Subcutaneous abdominal adipose tissue (tissue), 5 donors: ENCODE measurements around the gene DNPEP.

Experiments
- H3K27ac ChIP-seq: one replicate; pipeline ENCODE4 v1.7.0; 2013; ENCODE audit warnings: low read depth, mild to moderate bottlenecking, inconsistent platforms, low read length, moderate library complexity
- H3K27me3 ChIP-seq, 5 donors: one replicate each; pipeline ENCODE4 v1.7.0; 2013; ENCODE audit warnings: low read length in 5 of 5, inconsistent platforms in 1 of 5; ENCODE audit not compliant: control insufficient read depth in 5 of 5, insufficient read depth in 4 of 5
- H3K36me3 ChIP-seq, 5 donors: one replicate each; pipeline ENCODE4 v1.7.0; 2013; ENCODE audit warnings: low read length in 5 of 5; ENCODE audit not compliant: control insufficient read depth in 5 of 5, insufficient read depth in 5 of 5
- H3K4me1 ChIP-seq, 5 donors: one replicate each; pipeline ENCODE4 v1.7.0; 2013; ENCODE audit warnings: low read length in 5 of 5, mild to moderate bottlenecking in 3 of 5, moderate library complexity in 1 of 5; ENCODE audit not compliant: control insufficient read depth in 5 of 5, insufficient read depth in 5 of 5
- H3K4me3 ChIP-seq, 5 donors: one replicate each; pipeline ENCODE4 v1.7.0; 2013; ENCODE audit warnings: low read length in 5 of 5, low read depth in 1 of 5
- H3K9ac ChIP-seq, 5 donors: one replicate each; pipeline ENCODE4 v1.7.0; 2013; ENCODE audit warnings: low read length in 5 of 5, mild to moderate bottlenecking in 4 of 5, moderate library complexity in 3 of 5
- H3K9me3 ChIP-seq, 5 donors: one replicate each; pipeline ENCODE4 v1.7.0; 2013; ENCODE audit warnings: low read length in 5 of 5; ENCODE audit not compliant: control insufficient read depth in 5 of 5
- donor health status: healthy.
- donor health status: healthy.
- donor health status: healthy.
- donor health status: healthy.
- donor health status: healthy.

Gene DNPEP

GRCh38 chr2:219419331-219420197 is 31.9 kb upstream of the DNPEP start:
- Histone ChIP-seq H3K9me3 (no peaks in the 10 kb centered on the region), H3K27me3 (peaks cover 8 to 38% (median 20%) of the 10 kb centered on the region in 5 donors), H3K27ac (no peak overlapping the region), H3K4me1 (peaks cover 0 to 9% (median 3%) of the 10 kb centered on the region in 5 donors), H3K36me3 (no peaks in the 10 kb centered on the region), H3K4me3 (no peak overlapping the region), H3K9ac (no peak overlapping the region)

- peaks cover 8 to 32% (median 20%) of the 10 kb centered on the region in 5 donors for H3K27me3 ChIP-seq
- no peak overlapping the region for H3K4me3 ChIP-seq
- H3K9ac ChIP-seq, result no peak overlapping the region
- H3K27ac ChIP-seq, result no peak overlapping the region
- no peaks in the 10 kb centered on the region for H3K36me3 ChIP-seq
- peaks cover 0 to 9% (median 3%) of the 10 kb centered on the region in 5 donors for H3K4me1 ChIP-seq
- no peaks in the 10 kb centered on the region for H3K9me3 ChIP-seq
Measured at GRCh38 chr2:219419012-219419324, 31.3 kb upstream of the DNPEP start.

- Histone ChIP-seq H3K4me1 (peaks cover 0 to 9% (median 3%) of the 10 kb centered on the region in 5 donors), H3K9me3 (peaks cover 0 to under 1% (median 0%) of the 10 kb centered on the region in 5 donors), H3K27me3 (peaks cover 8 to 32% (median 20%) of the 10 kb centered on the region in 5 donors), H3K9ac (no peak within 1 kb of the TSS), H3K4me3 (peak within 1 kb of the TSS in 1 of 5 donors; percentile 15), H3K27ac (no peak within 1 kb of the TSS), H3K36me3 (no peaks in the 10 kb centered on the region)
Measured at GRCh38 chr2:219418155-219419011, 30.7 kb upstream of the DNPEP start, which contains the start of gene DES. DES (plus strand) TSS chr2:219418377; CDS start chr2:219418463, 86 bp downstream.

GRCh38 chr2:219417374-219417773 is 29.7 kb upstream of the DNPEP start:
- H3K4me1 ChIP-seq, result peaks cover 0 to 9% (median 3%) of the 10 kb centered on the region in 5 donors
- no peak overlapping the region for H3K27ac ChIP-seq
- no peak overlapping the region for H3K4me3 ChIP-seq
- H3K9ac ChIP-seq, result no peak overlapping the region
- peaks cover 8 to 34% (median 20%) of the 10 kb centered on the region in 5 donors for H3K27me3 ChIP-seq
- no peaks in the 10 kb centered on the region for H3K36me3 ChIP-seq
- H3K9me3 ChIP-seq, result peaks cover 0 to 6% (median 3%) of the 10 kb centered on the region in 5 donors

GRCh38 chr2:219416938-219417337 is 29.2 kb upstream of the DNPEP start:
- Histone ChIP-seq H3K27ac (no peak overlapping the region), H3K4me1 (peaks cover 0 to 9% (median 3%) of the 10 kb centered on the region in 5 donors), H3K4me3 (no peak overlapping the region), H3K27me3 (peaks cover 8 to 34% (median 20%) of the 10 kb centered on the region in 5 donors), H3K9me3 (peaks cover 0 to 8% (median 4%) of the 10 kb centered on the region in 5 donors), H3K36me3 (no peaks in the 10 kb centered on the region), H3K9ac (no peak overlapping the region)

- peaks cover 8 to 34% (median 20%) of the 10 kb centered on the region in 5 donors for H3K27me3 ChIP-seq
- H3K27ac ChIP-seq, result no peak overlapping the region
- no peaks in the 10 kb centered on the region for H3K36me3 ChIP-seq
- H3K9ac ChIP-seq, result no peak overlapping the region
- H3K4me3 ChIP-seq, result no peak overlapping the region
- peaks cover 0 to 9% (median 3%) of the 10 kb centered on the region in 5 donors for H3K4me1 ChIP-seq
- peaks cover 0 to 8% (median 4%) of the 10 kb centered on the region in 5 donors for H3K9me3 ChIP-seq
Measured at GRCh38 chr2:219416235-219416602, 28.5 kb upstream of the DNPEP start.

- peaks cover 8 to 34% (median 19%) of the 10 kb centered on the region in 5 donors for H3K27me3 ChIP-seq
- no peak overlapping the region for H3K27ac ChIP-seq
- no peak overlapping the region for H3K9ac ChIP-seq
- no peak overlapping the region for H3K4me3 ChIP-seq
- peaks cover 0 to 9% (median 3%) of the 10 kb centered on the region in 5 donors for H3K4me1 ChIP-seq
- no peaks in the 10 kb centered on the region for H3K36me3 ChIP-seq
- peaks cover 0 to 8% (median 4%) of the 10 kb centered on the region in 5 donors for H3K9me3 ChIP-seq
Measured at GRCh38 chr2:219415580-219416234, 28.0 kb upstream of the DNPEP start.

DNA sequence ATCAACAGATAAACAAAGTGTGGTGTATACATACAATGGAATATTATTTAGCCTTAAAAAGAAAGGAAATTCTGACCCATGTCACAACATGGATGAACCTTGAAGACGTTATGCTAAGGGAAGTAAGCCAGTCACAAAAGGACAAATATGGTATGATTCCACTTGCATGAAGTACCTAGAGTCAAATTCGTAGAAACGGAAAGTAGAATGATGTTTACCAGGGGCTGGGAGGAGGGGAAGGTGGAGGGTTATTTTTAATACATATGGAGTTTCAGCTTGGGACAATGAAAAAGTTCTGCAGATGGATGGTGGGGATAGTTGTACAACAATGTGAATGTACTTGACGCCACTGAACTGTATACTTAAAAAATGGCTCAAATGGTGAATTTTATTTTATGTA is 27.1 kb upstream of the DNPEP start:
- H3K27ac ChIP-seq, result no peak overlapping the region
- H3K27me3 ChIP-seq, result peaks cover 8 to 26% (median 15%) of the 10 kb centered on the region in 5 donors
- H3K9ac ChIP-seq, result no peak overlapping the region
- H3K9me3 ChIP-seq, result peaks cover 0 to 8% (median 4%) of the 10 kb centered on the region in 5 donors
- H3K4me3 ChIP-seq, result no peak overlapping the region
- H3K4me1 ChIP-seq, result peaks cover 0 to 9% (median 3%) of the 10 kb centered on the region in 5 donors
- no peaks in the 10 kb centered on the region for H3K36me3 ChIP-seq

DNA sequence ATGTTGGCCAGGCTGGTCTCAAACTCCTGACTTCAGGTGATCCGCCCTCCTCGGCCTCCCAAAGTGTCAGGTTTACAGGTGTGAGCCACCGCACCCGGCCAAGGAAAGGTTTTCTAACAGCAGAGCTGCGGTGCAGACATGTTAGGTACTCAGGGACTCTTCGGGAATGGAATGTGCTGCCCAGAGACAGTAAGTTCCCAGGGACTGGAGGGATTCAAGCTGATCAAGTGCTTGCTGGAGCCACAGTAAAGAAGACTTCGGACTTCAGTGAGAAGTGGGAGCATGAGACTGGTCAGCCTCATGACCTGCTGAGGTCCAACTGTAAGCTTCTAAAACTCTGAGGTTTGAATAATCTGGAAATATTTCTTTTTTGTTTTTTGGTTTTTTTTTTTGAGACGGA is 22.7 kb upstream of the DNPEP start:
- peaks cover 0 to 4% (median 2%) of the 10 kb centered on the region in 5 donors for H3K27me3 ChIP-seq
- no peak overlapping the region for H3K9ac ChIP-seq
- H3K4me1 ChIP-seq, result no peaks in the 10 kb centered on the region
- peaks cover 0 to 8% (median 4%) of the 10 kb centered on the region in 5 donors for H3K9me3 ChIP-seq
- H3K27ac ChIP-seq, result no peak overlapping the region
- H3K4me3 ChIP-seq, result no peak overlapping the region
- H3K36me3 ChIP-seq, result no peaks in the 10 kb centered on the region
